Spleen (tissue), 11 donors: Measurements from ENCODE around the gene SPOP. TPM values are rescaled to one million over a fixed set of nuclear protein-coding genes. Genes with fewer than 3 reads are reported as not detected.

Experiments
- DNase-seq: peaks from one replicate; pipeline ENCODE4 v3.0.0-alpha.2; 2020
- H3K27ac ChIP-seq, 8 donors: fragments of 200-600 bp; sonication (generic) in 7 of 8; 1 replicate in 4 of 8; 2 replicates in 4 of 8; pipeline versions ENCODE4 v1.5.0 to v1.8.0; 2016 to 2021; ENCODE audit warnings: inconsistent platforms in 4 of 8, mild to moderate bottlenecking in 4 of 8, moderate library complexity in 1 of 8
- H3K27me3 ChIP-seq, 7 donors: fragments of 200-600 bp; sonication (generic) in 6 of 7; replicated peaks in 1 of 7; 1 replicate in 4 of 7; 2 replicates in 3 of 7; pipeline versions ENCODE4 v1.5.0 to v1.8.0; 2016 to 2021; ENCODE audit warnings: inconsistent platforms in 3 of 7, mild to moderate bottlenecking in 1 of 7
- H3K36me3 ChIP-seq, 6 donors: fragments of 200-600 bp; sonication (generic) in 5 of 6; 1 replicate in 4 of 6; 2 replicates in 2 of 6; pipeline versions ENCODE4 v1.5.0 to v1.8.0; 2016 to 2021; ENCODE audit warnings: inconsistent platforms in 2 of 6
- H3K4me1 ChIP-seq, 6 donors: fragments of 200-600 bp; sonication (generic) in 5 of 6; 1 replicate in 3 of 6; 2 replicates in 3 of 6; pipeline versions ENCODE4 v1.5.0 to v1.8.0; 2016 to 2021; ENCODE audit warnings: inconsistent platforms in 3 of 6
- H3K4me3 ChIP-seq, 8 donors: fragments of 200-600 bp; sonication (generic) in 7 of 8; 1 replicate in 4 of 8; 2 replicates in 4 of 8; pipeline versions ENCODE4 v1.5.0 to v1.8.0; 2016 to 2021; ENCODE audit warnings: inconsistent platforms in 4 of 8, mild to moderate bottlenecking in 4 of 8, moderate library complexity in 2 of 8
- H3K9me3 ChIP-seq, 8 donors: fragments of 200-600 bp; sonication (generic) in 7 of 8; 1 replicate in 4 of 8; 2 replicates in 4 of 8; pipeline versions ENCODE4 v1.5.0 to v1.8.0; 2016 to 2021; ENCODE audit warnings: inconsistent platforms in 4 of 8
- CTCF ChIP-seq, 11 experiments: fragments of 200-600 bp in 7 of 11; fragments of 450-650 bp in 4 of 11; sonication (generic) in 4 of 11; IDR thresholded peaks in 8 of 11; conservative IDR thresholded peaks in 3 of 11; 1 replicate in 7 of 11; 2 replicates in 4 of 11; pipeline versions ENCODE4 v1.4.0 to v1.8.0; 2016 to 2021; ENCODE audit warnings: antibody characterized with exemption in 11 of 11, inconsistent platforms in 4 of 11, mild to moderate bottlenecking in 1 of 11
- POLR2A ChIP-seq, 3 donors: fragments of 450-650 bp; IDR thresholded peaks; one replicate each; pipeline ENCODE4 v1.5.1; 2017; ENCODE audit warnings: antibody characterized with exemption in 3 of 3, mild to moderate bottlenecking in 1 of 3
- POLR2AphosphoS5 ChIP-seq, 3 donors: sonication (generic); formaldehyde crosslinking; IDR thresholded peaks; one replicate each; pipeline ENCODE4 v1.5.1; 2017; ENCODE audit warnings: antibody characterized with exemption in 3 of 3
- WGBS, 5 donors: extraction: QIAGEN DNeasy Blood & Tissue Kit in 3 of 5; methylation state at CpG; one replicate each; pipeline versions ENCODE4 v1.1.5 to v1.1.7; 2013 to 2018; 5-methylcytosine and 5-hydroxymethylcytosine counted together
- intact Hi-C: fragments of 100-400 bp; cut with DNase I; formaldehyde crosslinking; loops from one replicate; pipeline ENCODE4 v1.15.0; 2023; ENCODE audit warnings: low total_unique reads
- polyA plus RNA-seq, 3 donors: library from polyadenylated mRNA; stranded (reverse); fragments of 200-250 nt; gene quantifications; one replicate each; pipeline ENCODE4 v1.2.1, GENCODE V29; 2013
- total RNA-seq, 7 donors: library from RNA; depleted of rRNA in 3 of 7; stranded (reverse); fragments of >200 nt in 3 of 7; fragmentation: NEBNext Ultra II Directional in 4 of 7; extraction: Animal tissue kit (Norgen Biotek cat#: 25700) in 4 of 7; gene quantifications; one replicate each; pipeline versions ENCODE4 v1.1.0 to v1.2.1, GENCODE V29; 2016 to 2021
- donor health status: healthy with polysubstance abuse.
- donor health status: DM: no; HTN: no; CAD: no; lungs with moderate emphysema.
- donor health status: DM: no; HTN: no; CAD: no.
- donor health status: Bipolar disorder and iron deficiency.
- donor health status: healthy.
- donor health status: DM: no; HTN: no; CAD: no.
- donor health status: DM: yes; HTN: yes; CAD: no.

The SPOP gene
- total and polyA plus RNA-seq, 10 donors = 23.7 to 86.4 (median 67.8) TPM

GRCh38 chr17:49715717-49716279 is 37.9 kb upstream of the SPOP start:
- H3K36me3 ChIP-seq = peaks cover 6 to 100% (median 97%) of the 10 kb centered on the region in 6 donors
- 74 to 81% (median 75%) methylated on average over 9 of the region's 9 CpGs for WGBS, 5 donors
- TF ChIP-seq CTCF (IDR thresholded peaks at IDR 0.05 in 8 of 11, conservative IDR thresholded peaks at IDR 0.05 in 3 of 11) (no peak), POLR2AphosphoS5 (IDR thresholded peaks at IDR 0.05) (no peak), POLR2A (IDR thresholded peaks at IDR 0.05) (no peak)
- no peaks in the 10 kb centered on the region for H3K27me3 ChIP-seq
- H3K27ac ChIP-seq = peak overlapping the region in 7 of 8 donors; percentile 29 to 72 (median 62)
- H3K4me3 ChIP-seq = no peak overlapping the region
- H3K9me3 ChIP-seq = no peaks in the 10 kb centered on the region
- peaks cover 0 to 72% (median 31%) of the 10 kb centered on the region in 6 donors for H3K4me1 ChIP-seq
- intact Hi-C loops = no loop called here
- no peak for DNase-seq

GRCh38 chr17:49715216-49715615 is 37.3 kb upstream of the SPOP start:
- peaks cover 0 to 73% (median 30%) of the 10 kb centered on the region in 6 donors for H3K4me1 ChIP-seq
- DNase-seq = no peak
- peak overlapping the region in 7 of 8 donors; percentile 29 to 72 (median 62) for H3K27ac ChIP-seq
- no peak for TF ChIP-seq POLR2A (IDR thresholded peaks at IDR 0.05)
- TF ChIP-seq CTCF (IDR thresholded peaks at IDR 0.05 in 8 of 11, conservative IDR thresholded peaks at IDR 0.05 in 3 of 11) = no peak
- TF ChIP-seq POLR2AphosphoS5 (IDR thresholded peaks at IDR 0.05) = no peak
- H3K4me3 ChIP-seq = no peak overlapping the region
- WGBS, 5 donors = 63 to 76% (median 72%) methylated on average over 4 of the region's 4 CpGs
- H3K27me3 ChIP-seq = no peaks in the 10 kb centered on the region
- H3K36me3 ChIP-seq = peaks cover 6 to 100% (median 96%) of the 10 kb centered on the region in 6 donors
- no peaks in the 10 kb centered on the region for H3K9me3 ChIP-seq
- intact Hi-C loops = no loop called here

- no peaks in the 10 kb centered on the region for H3K27me3 ChIP-seq
- intact Hi-C loops = loop anchor here (5.0 to 10.0 kb wide), 2 partner anchors 74 to 146 kb away; no protein-coding TSS in a partner anchor
- peak overlapping the region; percentile 90 to 98 (median 94) for H3K27ac ChIP-seq
- peak overlapping the region in 7 of 8 donors; percentile 20 to 100 (median 95) for H3K4me3 ChIP-seq
- WGBS, 5 donors = 44 to 53% (median 46%) methylated on average over 15 of the region's 15 CpGs
- H3K36me3 ChIP-seq = peaks cover 7 to 74% (median 58%) of the 10 kb centered on the region in 6 donors
- H3K4me1 ChIP-seq = peaks cover 14 to 84% (median 41%) of the 10 kb centered on the region in 6 donors
- peak in 2 of 3 donors; percentile 54 to 68 for TF ChIP-seq POLR2AphosphoS5 (IDR thresholded peaks at IDR 0.05)
- peak in 2 of 11 experiments; percentile 7 to 30 for TF ChIP-seq CTCF (IDR thresholded peaks at IDR 0.05 in 8 of 11, conservative IDR thresholded peaks at IDR 0.05 in 3 of 11)
- TF ChIP-seq POLR2A (IDR thresholded peaks at IDR 0.05) = peak in 1 of 3 donors; percentile 9
- H3K9me3 ChIP-seq = no peaks in the 10 kb centered on the region
- DNase-seq = peak; percentile 83
These were observed 30.8 kb upstream of the SPOP start for GRCh38 chr17:49708515-49709183.
